Neural crest cell (in vitro differentiated cells): ENCODE results near the gene WDR5. TPM values are rescaled to one million over a fixed set of nuclear protein-coding genes. Genes with fewer than 3 reads are reported as not detected.

ENCODE experiments used
- DNase-seq: peaks from one replicate; pipeline ENCODE4 v3.0.0; 2021; ENCODE audit warnings: low read depth, mixed read lengths, low spot score
- H3K27ac Mint-ChIP-seq: one replicate; pipeline ENCODE4 v1.8.0; 2021; ENCODE audit warnings: mild to moderate bottlenecking, mixed read lengths; ENCODE audit not compliant: unreplicated experiment
- H3K27me3 Mint-ChIP-seq: 2 replicates; pipeline ENCODE4 v1.8.0; 2021; ENCODE audit warnings: low read depth, mild to moderate bottlenecking, mixed read lengths
- H3K36me3 Mint-ChIP-seq: 2 replicates; pipeline ENCODE4 v1.8.0; 2021; ENCODE audit warnings: low read depth, mild to moderate bottlenecking, mixed read lengths
- H3K4me1 Mint-ChIP-seq: 2 replicates; pipeline ENCODE4 v1.8.0; 2021; ENCODE audit warnings: mixed read lengths
- H3K4me3 Mint-ChIP-seq: one replicate; pipeline ENCODE4 v1.8.0; 2021; ENCODE audit warnings: mild to moderate bottlenecking, mixed read lengths
- H3K9me3 Mint-ChIP-seq: 2 replicates; pipeline ENCODE4 v1.8.0; 2021; ENCODE audit warnings: mixed read lengths
- total RNA-seq: library from RNA; stranded (reverse); gene quantifications from 2 replicates; pipeline ENCODE4 v1.2.1, GENCODE V29; 2021
- TF ChIP-seq, protein P1 (sequence below): fragments of 200-600 bp; sonication (generic); conservative IDR thresholded peaks from 2 replicates; pipeline ENCODE4 v1.5.0; 2021; ENCODE audit warnings: antibody characterized with exemption, mild to moderate bottlenecking

WDR5 gene
- total RNA-seq, 1 donor from 2014 or later, result 67.2 TPM

DNA sequence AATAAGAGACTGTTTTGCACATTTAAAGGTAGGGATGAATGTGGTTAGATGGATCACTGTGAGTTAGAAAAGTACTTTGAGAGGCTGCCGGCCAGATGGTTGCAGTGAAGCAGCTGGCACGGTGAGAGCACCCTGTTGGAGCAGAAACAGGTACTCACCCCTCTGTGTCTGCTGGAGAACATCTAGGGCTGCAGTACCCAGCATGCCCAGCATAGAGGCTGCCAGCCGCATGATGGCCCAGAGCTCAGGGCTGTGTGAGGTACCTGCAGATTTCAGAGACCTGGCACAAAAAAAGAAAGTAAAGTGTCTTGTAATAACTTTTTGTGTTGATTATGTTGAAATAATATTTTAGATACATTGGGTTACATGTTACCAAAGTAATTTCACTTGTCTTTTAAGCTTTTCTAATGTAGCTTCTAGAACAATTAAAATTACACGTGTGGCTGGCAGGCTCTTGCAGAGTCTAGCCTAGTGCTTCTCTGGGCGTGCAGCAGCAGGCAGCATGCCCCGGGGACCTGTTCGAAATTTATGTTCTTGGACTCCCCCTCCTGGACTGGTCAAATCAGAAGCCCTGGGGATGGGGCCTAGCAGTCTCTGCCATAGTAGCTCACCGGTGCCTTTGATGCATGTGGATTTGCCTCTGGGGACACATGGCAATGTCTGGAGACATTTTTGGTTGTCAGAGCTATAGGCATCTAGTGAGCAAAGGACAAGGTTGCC is 11.1 kb downstream of the WDR5 start:
- Mint-ChIP-seq H3K4me1 (no peaks in the 10 kb centered on the region), H3K9me3 (no peaks in the 10 kb centered on the region), H3K27ac (no peak overlapping the region), H3K4me3 (no peak overlapping the region), H3K36me3 (peaks cover 14% of the 10 kb centered on the region), H3K27me3 (no peaks in the 10 kb centered on the region)
- DNase-seq, result no peak
- TF ChIP-seq, protein P1, sequence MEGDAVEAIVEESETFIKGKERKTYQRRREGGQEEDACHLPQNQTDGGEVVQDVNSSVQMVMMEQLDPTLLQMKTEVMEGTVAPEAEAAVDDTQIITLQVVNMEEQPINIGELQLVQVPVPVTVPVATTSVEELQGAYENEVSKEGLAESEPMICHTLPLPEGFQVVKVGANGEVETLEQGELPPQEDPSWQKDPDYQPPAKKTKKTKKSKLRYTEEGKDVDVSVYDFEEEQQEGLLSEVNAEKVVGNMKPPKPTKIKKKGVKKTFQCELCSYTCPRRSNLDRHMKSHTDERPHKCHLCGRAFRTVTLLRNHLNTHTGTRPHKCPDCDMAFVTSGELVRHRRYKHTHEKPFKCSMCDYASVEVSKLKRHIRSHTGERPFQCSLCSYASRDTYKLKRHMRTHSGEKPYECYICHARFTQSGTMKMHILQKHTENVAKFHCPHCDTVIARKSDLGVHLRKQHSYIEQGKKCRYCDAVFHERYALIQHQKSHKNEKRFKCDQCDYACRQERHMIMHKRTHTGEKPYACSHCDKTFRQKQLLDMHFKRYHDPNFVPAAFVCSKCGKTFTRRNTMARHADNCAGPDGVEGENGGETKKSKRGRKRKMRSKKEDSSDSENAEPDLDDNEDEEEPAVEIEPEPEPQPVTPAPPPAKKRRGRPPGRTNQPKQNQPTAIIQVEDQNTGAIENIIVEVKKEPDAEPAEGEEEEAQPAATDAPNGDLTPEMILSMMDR, result peak; percentile 13

DNA sequence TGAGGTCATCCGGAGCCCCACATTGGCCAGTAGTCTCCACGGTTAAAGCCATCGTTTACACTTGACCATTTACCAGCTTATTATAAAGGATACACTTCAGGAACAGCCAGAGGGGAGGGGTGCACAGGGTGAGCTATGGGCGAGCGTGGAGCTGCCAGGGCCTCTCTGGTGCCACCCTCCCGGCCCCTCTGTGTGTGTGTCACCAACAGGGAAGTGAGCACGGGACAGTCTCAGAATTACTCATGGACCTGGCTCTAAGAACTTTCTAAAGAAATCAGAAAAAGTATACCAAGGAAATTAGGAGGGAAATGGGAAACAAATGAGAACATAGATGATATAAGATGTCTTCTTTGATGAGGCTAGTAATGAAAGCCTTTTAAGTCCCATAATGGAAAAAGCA is 13.5 kb downstream of the WDR5 start:
- Mint-ChIP-seq H3K27ac (no peak overlapping the region), H3K9me3 (no peaks in the 10 kb centered on the region), H3K4me1 (no peaks in the 10 kb centered on the region), H3K27me3 (no peaks in the 10 kb centered on the region), H3K4me3 (no peak overlapping the region), H3K36me3 (peaks cover 6% of the 10 kb centered on the region)
- TF ChIP-seq, protein P1, result no peak
- no peak for DNase-seq

DNA sequence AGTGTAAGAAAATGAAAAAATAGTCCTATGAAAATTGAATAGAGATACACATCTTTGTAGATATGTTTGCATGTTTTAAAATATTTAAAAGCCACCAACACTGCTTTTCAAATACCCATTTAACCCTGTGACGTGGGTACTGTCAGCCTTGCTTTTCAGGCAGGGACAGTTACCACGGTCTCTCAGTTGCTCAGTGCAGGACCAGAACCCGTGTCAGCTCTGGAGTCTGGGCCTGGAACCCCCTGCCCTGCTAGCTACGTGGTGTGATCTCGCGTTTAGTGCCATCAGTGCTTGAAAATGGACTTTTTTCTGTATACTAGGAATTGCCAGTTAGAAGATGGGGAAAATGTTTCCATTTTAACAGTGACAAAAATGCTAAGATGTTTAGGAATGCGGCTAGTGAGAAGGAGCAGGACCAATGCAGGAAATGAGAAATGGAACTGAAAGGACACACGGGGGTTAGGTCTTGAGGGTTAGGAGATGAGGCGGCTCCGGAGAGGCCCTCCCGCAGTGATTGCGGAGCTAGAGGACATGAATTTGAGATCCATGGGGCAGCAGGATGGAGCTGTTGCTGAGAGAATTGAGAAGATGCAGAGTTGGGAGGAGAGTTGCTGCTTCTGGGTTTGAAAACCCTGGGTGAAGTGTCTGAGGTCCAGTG is 14.8 kb downstream of the WDR5 start:
- Mint-ChIP-seq H3K4me1 (no peaks in the 10 kb centered on the region), H3K36me3 (peaks cover 6% of the 10 kb centered on the region), H3K9me3 (no peaks in the 10 kb centered on the region), H3K27me3 (no peaks in the 10 kb centered on the region), H3K27ac (no peak overlapping the region), H3K4me3 (no peak overlapping the region)
- no peak for DNase-seq
- TF ChIP-seq, protein P1, result no peak

DNA sequence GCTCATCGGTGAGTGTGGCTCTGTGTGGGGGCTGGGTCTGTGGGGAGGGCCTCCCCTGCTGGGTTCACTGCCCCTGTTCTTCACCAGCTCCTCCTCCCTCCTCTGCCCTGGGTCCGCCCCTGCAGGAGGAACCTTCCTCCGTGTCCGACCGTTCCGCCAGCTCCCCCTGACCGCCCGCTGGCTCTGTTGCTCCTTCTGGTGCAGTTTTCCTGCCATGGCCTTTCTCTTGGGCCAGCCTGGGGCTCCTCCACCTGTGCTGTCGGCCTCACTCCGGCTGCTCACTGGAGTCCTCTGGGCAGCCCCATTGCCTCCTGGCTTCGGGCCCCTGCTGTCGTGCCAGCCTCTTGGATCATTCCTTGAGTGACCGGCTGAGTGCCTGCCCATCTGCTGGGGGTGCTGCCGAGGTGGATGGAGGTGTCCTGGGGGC is 16.2 kb downstream of the WDR5 start:
- DNase-seq, result no peak
- H3K9me3 Mint-ChIP-seq, result no peaks in the 10 kb centered on the region
- H3K27ac Mint-ChIP-seq, result peak overlapping the region; percentile 35
- peaks cover 6% of the 10 kb centered on the region for H3K36me3 Mint-ChIP-seq
- H3K4me3 Mint-ChIP-seq, result no peak overlapping the region
- no peaks in the 10 kb centered on the region for H3K4me1 Mint-ChIP-seq
- TF ChIP-seq, protein P1, result no peak
- no peaks in the 10 kb centered on the region for H3K27me3 Mint-ChIP-seq

DNA sequence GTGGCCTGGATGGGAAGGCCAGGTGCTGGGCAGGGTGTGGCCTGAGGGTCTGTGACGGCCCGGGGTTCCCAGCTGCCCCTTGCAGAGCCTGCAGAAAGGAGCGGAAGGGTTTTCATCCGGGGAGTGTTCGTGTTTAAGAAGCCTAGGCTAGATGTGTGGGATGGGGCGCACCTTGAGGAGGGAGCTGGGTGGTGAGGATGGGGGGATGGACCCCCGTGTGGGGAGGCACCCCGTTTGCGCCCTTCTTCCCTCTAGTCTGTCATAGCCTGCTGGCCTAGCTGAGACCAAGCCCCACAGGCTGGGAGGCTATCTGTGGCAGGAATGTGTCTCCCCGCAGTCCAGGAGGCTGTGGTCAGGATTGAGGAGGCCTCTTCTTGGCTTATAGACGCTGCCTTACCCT is 16.6 kb downstream of the WDR5 start:
- Mint-ChIP-seq H3K4me3 (no peak overlapping the region), H3K4me1 (no peaks in the 10 kb centered on the region), H3K9me3 (no peaks in the 10 kb centered on the region), H3K27me3 (no peaks in the 10 kb centered on the region), H3K27ac (peak overlapping the region; percentile 35), H3K36me3 (peaks cover 6% of the 10 kb centered on the region)
- TF ChIP-seq, protein P1, result no peak
- no peak for DNase-seq
